Measurements from ENCODE around the gene MIA.

DNA sequence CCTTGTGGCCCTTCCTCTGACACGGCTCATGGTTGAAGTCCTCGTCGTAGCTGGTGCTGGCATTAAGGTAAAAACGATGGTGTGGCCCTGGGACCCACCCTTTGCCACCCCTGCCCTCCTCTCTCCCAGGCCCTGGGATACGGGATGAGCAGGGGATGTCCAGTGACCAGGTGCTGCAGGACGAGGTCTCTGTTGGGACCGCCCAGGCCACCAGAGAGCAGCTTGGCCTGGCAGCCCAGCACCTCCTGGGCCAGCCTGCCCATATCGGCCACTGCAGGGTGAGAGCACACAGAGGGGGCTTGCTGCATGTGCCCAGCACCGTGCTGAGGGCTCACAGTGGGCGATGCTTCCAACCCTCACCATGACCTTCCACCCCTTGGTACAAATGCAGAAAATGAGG is 31.4 kb upstream of the MIA start:
- no peak for TF ChIP-seq SPI1 (IDR thresholded peaks at IDR 0.05; ENCODE audit: borderline replicate concordance, low read depth)
- TF ChIP-seq, protein P1, sequence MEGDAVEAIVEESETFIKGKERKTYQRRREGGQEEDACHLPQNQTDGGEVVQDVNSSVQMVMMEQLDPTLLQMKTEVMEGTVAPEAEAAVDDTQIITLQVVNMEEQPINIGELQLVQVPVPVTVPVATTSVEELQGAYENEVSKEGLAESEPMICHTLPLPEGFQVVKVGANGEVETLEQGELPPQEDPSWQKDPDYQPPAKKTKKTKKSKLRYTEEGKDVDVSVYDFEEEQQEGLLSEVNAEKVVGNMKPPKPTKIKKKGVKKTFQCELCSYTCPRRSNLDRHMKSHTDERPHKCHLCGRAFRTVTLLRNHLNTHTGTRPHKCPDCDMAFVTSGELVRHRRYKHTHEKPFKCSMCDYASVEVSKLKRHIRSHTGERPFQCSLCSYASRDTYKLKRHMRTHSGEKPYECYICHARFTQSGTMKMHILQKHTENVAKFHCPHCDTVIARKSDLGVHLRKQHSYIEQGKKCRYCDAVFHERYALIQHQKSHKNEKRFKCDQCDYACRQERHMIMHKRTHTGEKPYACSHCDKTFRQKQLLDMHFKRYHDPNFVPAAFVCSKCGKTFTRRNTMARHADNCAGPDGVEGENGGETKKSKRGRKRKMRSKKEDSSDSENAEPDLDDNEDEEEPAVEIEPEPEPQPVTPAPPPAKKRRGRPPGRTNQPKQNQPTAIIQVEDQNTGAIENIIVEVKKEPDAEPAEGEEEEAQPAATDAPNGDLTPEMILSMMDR (IDR thresholded peaks at IDR 0.05; ENCODE audit: insufficient read depth, low read length) = no peak
- TF ChIP-seq POLR2AphosphoS5 (IDR thresholded peaks at IDR 0.05; ENCODE audit: low read depth) = no peak
- TF ChIP-seq GABPA (IDR thresholded peaks at IDR 0.05; ENCODE audit: low read depth) = no peak
- TF ChIP-seq, protein P2, sequence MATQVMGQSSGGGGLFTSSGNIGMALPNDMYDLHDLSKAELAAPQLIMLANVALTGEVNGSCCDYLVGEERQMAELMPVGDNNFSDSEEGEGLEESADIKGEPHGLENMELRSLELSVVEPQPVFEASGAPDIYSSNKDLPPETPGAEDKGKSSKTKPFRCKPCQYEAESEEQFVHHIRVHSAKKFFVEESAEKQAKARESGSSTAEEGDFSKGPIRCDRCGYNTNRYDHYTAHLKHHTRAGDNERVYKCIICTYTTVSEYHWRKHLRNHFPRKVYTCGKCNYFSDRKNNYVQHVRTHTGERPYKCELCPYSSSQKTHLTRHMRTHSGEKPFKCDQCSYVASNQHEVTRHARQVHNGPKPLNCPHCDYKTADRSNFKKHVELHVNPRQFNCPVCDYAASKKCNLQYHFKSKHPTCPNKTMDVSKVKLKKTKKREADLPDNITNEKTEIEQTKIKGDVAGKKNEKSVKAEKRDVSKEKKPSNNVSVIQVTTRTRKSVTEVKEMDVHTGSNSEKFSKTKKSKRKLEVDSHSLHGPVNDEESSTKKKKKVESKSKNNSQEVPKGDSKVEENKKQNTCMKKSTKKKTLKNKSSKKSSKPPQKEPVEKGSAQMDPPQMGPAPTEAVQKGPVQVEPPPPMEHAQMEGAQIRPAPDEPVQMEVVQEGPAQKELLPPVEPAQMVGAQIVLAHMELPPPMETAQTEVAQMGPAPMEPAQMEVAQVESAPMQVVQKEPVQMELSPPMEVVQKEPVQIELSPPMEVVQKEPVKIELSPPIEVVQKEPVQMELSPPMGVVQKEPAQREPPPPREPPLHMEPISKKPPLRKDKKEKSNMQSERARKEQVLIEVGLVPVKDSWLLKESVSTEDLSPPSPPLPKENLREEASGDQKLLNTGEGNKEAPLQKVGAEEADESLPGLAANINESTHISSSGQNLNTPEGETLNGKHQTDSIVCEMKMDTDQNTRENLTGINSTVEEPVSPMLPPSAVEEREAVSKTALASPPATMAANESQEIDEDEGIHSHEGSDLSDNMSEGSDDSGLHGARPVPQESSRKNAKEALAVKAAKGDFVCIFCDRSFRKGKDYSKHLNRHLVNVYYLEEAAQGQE (IDR thresholded peaks at IDR 0.05; ENCODE audit: insufficient replicate concordance, low read depth) = no peak

Measured in HL-60 (cell line).